Lung (tissue), 12 donors: ENCODE measurements around the gene SRM. TPM values are rescaled to one million over a fixed set of nuclear protein-coding genes. Genes with fewer than 3 reads are reported as not detected.
A peak's percentile ranks its signal among the peaks of the same experiment; 100 is the strongest.
"Not testable (repeated sequence)": the region's sequence is repeated elsewhere in the genome, so short reads cannot be mapped to it uniquely, and the experiment has no call there.

Source experiments
- ATAC-seq: fragments of 200-7000 bp; cut with Tn5 transposase; one replicate; pipeline ENCODE4 v1.9.1; 2020; ENCODE audit warnings: moderate number of reproducible peaks; ENCODE audit not compliant: insufficient read depth, low FRiP score
- DNase-seq, 3 donors: peaks; one replicate each; pipeline ENCODE4 v3.0.0-alpha.2; 2013 to 2017
- H3K27ac ChIP-seq, 2 donors: one replicate each; pipeline ENCODE4 v1.5.1; 2013; ENCODE audit warnings: mild to moderate bottlenecking in 2 of 2, moderate library complexity in 2 of 2, control low read depth in 1 of 2, inconsistent platforms in 1 of 2, low read depth in 1 of 2, low read length in 1 of 2
- H3K27me3 ChIP-seq, 3 donors: one replicate each; pipeline ENCODE4 v1.5.1; 2013; ENCODE audit warnings: low read length in 2 of 3; ENCODE audit not compliant: control insufficient read depth in 3 of 3, insufficient read depth in 3 of 3
- H3K36me3 ChIP-seq, 4 donors: one replicate each; pipeline ENCODE4 v1.5.1; 2013; ENCODE audit warnings: low read length in 4 of 4, mild to moderate bottlenecking in 1 of 4, moderate library complexity in 1 of 4; ENCODE audit not compliant: control insufficient read depth in 4 of 4, insufficient read depth in 4 of 4
- H3K4me1 ChIP-seq, 5 donors: one replicate each; pipeline ENCODE4 v1.5.1; 2013; ENCODE audit warnings: low read length in 5 of 5, mild to moderate bottlenecking in 2 of 5, moderate library complexity in 1 of 5; ENCODE audit not compliant: control insufficient read depth in 5 of 5, insufficient read depth in 5 of 5
- H3K4me3 ChIP-seq: one replicate; pipeline ENCODE4 v1.5.1; 2013; ENCODE audit warnings: mild to moderate bottlenecking, control low read depth, moderate library complexity
- H3K9ac ChIP-seq, 2 donors: one replicate each; pipeline ENCODE4 v1.5.1; 2013; ENCODE audit warnings: low read length in 2 of 2, control low read depth in 1 of 2; ENCODE audit not compliant: insufficient read depth in 1 of 2
- H3K9me3 ChIP-seq, 4 donors: one replicate each; pipeline ENCODE4 v1.5.1; 2013; ENCODE audit warnings: low read length in 3 of 4, mild to moderate bottlenecking in 1 of 4, moderate library complexity in 1 of 4; ENCODE audit not compliant: control insufficient read depth in 4 of 4, insufficient read depth in 3 of 4
- WGBS, 2 donors: extraction: QIAGEN DNeasy Blood & Tissue Kit; methylation state at CpG; one replicate each; pipeline ENCODE4 v1.1.7; 2013; 5-methylcytosine and 5-hydroxymethylcytosine counted together
- polyA plus RNA-seq, 2 donors: library from polyadenylated mRNA; stranded (reverse); fragments of 200-250 nt; gene quantifications; one replicate each; pipeline ENCODE4 v1.2.1, GENCODE V29; 2013
- total RNA-seq, 2 donors: library from RNA; depleted of rRNA in 1 of 2; stranded (reverse); fragments of >200 nt in 1 of 2; gene quantifications; one replicate each; pipeline ENCODE4 v1.2.1, GENCODE V29; 2014 to 2021
- TF ChIP-seq, protein P1 (sequence below): IDR thresholded peaks from 2 replicates; pipeline ENCODE4 v1.5.1; 2012; ENCODE audit warnings: mild to moderate bottlenecking; ENCODE audit errors: control extremely low read depth, extremely low read depth
- donor health status: control.
- donor health status: control.
- donor health status: Bipolar disorder and iron deficiency.
- donor health status: healthy.
- donor health status: DM: yes; HTN: yes; CAD: no.

Gene SRM
- total and polyA plus RNA-seq, 4 donors, result 12.3 to 132 (median 115) TPM

DNA sequence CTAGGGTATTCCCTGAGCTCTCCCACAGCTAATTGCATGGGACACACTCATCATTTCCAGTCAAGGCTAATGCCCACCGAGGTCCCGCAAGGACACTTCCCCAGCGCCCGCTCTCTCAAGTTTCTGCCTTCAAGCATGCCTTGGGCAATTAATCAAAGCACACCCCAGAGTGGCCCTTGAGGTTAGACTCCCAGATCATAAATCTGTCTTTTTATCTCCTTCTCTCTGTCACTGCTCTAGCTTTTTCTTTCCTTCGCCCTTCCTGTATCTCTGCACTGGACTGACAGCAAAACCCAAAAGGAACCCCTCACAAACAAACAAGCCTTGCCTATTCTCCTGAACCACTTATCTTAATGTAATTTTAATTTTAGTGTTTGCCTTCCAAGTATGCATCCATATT, 47.8 kb upstream of the SRM start:
- H3K36me3 ChIP-seq, result peaks cover 7 to 44% (median 31%) of the 10 kb centered on the region in 4 donors
- 83 to 87% methylated on average over 5 of the region's 5 CpGs for WGBS, 2 donors
- DNase-seq, result peak; percentile 17 to 72 (median 71)

DNA sequence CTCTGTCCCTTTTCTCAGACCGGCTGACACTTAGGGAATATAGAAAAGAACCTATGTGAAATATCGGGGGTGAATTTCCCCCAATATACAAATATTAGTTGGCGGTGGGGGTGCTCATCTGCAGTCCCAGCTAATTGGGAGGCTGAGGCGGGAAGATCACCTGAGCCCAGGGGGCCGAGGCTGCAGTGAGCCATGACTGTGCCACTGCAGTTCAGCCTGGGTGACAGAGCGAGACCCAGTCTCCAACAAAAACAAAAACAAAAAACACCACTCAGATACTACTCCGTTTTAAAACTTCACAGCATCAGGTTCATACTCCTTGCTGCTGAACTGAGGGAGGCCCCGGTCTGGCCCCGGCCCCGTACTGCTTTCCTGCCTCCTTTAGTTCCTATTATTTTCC, 45.8 kb upstream of the SRM start:
- Histone ChIP-seq H3K27me3 (no peaks in the 10 kb centered on the region), H3K4me1 (peaks cover 0 to 5% (median 0%) of the 10 kb centered on the region in 5 donors), H3K4me3 (no peak overlapping the region), H3K9ac (no peak overlapping the region), H3K27ac (no peak overlapping the region), H3K9me3 (peaks cover 0 to 1% (median 0%) of the 10 kb centered on the region in 4 donors), H3K36me3 (peaks cover 3 to 36% (median 21%) of the 10 kb centered on the region in 4 donors)
- WGBS, 2 donors, result 95 to 97% methylated on average over 10 of the region's 10 CpGs
- DNase-seq (no peak), ATAC-seq (no peak)
- TF ChIP-seq, protein P1, sequence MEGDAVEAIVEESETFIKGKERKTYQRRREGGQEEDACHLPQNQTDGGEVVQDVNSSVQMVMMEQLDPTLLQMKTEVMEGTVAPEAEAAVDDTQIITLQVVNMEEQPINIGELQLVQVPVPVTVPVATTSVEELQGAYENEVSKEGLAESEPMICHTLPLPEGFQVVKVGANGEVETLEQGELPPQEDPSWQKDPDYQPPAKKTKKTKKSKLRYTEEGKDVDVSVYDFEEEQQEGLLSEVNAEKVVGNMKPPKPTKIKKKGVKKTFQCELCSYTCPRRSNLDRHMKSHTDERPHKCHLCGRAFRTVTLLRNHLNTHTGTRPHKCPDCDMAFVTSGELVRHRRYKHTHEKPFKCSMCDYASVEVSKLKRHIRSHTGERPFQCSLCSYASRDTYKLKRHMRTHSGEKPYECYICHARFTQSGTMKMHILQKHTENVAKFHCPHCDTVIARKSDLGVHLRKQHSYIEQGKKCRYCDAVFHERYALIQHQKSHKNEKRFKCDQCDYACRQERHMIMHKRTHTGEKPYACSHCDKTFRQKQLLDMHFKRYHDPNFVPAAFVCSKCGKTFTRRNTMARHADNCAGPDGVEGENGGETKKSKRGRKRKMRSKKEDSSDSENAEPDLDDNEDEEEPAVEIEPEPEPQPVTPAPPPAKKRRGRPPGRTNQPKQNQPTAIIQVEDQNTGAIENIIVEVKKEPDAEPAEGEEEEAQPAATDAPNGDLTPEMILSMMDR, result no peak

More for the DNA sequence above, 47.8 kb upstream of the SRM start:
- H3K9me3 ChIP-seq, result no peaks in the 10 kb centered on the region
- no peak overlapping the region for H3K9ac ChIP-seq
- TF ChIP-seq, protein P1, result no peak
- no peak overlapping the region for H3K27ac ChIP-seq
- no peak for ATAC-seq
- H3K27me3 ChIP-seq, result no peaks in the 10 kb centered on the region
- H3K4me1 ChIP-seq, result peaks cover 0 to 5% (median 0%) of the 10 kb centered on the region in 5 donors
- H3K4me3 ChIP-seq, result no peak overlapping the region

DNA sequence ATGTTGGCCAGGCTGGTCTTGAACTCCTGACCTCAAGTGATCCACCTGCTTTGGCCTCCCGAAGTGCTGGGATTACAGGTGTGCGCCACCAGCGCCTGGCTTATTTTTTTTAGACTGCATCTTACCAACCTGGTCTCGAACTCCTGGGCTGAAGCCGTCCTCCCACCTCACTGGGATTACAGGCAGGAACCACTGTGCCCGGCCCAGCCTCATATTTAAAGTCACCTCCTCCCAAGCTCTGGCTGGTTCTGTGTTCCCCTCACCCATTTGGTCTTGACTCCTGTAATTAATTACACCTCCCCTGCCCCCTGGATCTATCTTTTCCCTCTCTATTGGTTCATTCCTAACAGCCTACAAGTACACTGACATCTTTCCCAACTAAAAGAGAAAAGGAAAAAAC, 41.5 kb upstream of the SRM start:
- 93 to 96% methylated on average over 6 of the region's 6 CpGs for WGBS, 2 donors
- Histone ChIP-seq H3K27me3 (no peaks in the 10 kb centered on the region), H3K4me3 (no peak overlapping the region), H3K9ac (no peak overlapping the region), H3K4me1 (peaks cover 3 to 12% (median 8%) of the 10 kb centered on the region in 5 donors), H3K36me3 (peaks cover 3 to 15% (median 10%) of the 10 kb centered on the region in 4 donors), H3K9me3 (peaks cover 0 to 1% (median 0%) of the 10 kb centered on the region in 4 donors), H3K27ac (no peak overlapping the region)
- no peak for DNase-seq
- TF ChIP-seq, protein P1, result no peak
- no peak for ATAC-seq

DNA sequence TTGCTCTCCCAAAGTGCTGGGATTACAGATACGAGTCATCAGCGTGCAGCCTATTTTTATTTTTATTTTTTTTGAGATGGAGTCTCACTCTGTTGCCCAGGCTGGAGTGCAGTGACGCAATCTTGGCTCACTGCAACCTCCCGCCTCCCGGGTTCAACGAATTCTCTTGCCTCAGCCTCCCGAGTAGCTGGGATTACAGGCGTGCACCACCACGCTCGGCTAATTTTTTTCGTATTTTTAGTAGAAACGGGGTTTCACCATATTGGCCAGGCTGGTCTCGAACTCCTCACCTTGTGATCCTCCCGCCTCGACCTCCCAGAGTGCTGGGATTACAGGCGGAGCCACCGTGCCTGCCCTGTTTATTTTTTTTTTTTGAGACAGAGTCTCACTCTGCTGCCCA, 41.0 kb upstream of the SRM start:
- H3K9me3 ChIP-seq, H3K27me3 ChIP-seq, H3K27ac ChIP-seq, ATAC-seq, H3K9ac ChIP-seq, H3K4me3 ChIP-seq, DNase-seq: not testable (repeated sequence)
- H3K36me3 ChIP-seq, result peaks cover 2 to 15% (median 8%) of the 10 kb centered on the region in 4 donors
- H3K4me1 ChIP-seq, result peaks cover 3 to 12% (median 8%) of the 10 kb centered on the region in 5 donors
- 96% methylated on average over 17 of the region's 17 CpGs for WGBS, 2 donors
